ENCODE results near the gene MINDY2. TPM values are rescaled to one million over a fixed set of nuclear protein-coding genes. Genes with fewer than 3 reads are reported as not detected.
A peak's percentile ranks its signal among the peaks of the same experiment; 100 is the strongest.

The MINDY2 gene
- polyA plus RNA-seq, 1 donor (not counting 4 experiments of a cell fraction or from before 2014, with no cell fraction given), result 11.2 TPM

GRCh38 chr15:58738046-58738707 is 32.9 kb upstream of the MINDY2 start:
- DNase-seq (ENCODE audit: low read depth, low spot score) (no peak), FAIRE-seq (peak; percentile 44)
- dilution Hi-C loops (cut with MboI; ENCODE audit: extremely low pct_ligation_motif_present, low sequenced_read_pairs), result no loop called here
- no peak overlapping the region for H2AFZ ChIP-seq (ENCODE audit: control insufficient read depth, low read length)
- H3K27me3 ChIP-seq (ENCODE audit: control insufficient read depth, extremely low read depth, insufficient read depth, low read length), result no peaks in the 10 kb centered on the region
- no peaks in the 10 kb centered on the region for H4K20me1 ChIP-seq (ENCODE audit: control insufficient read depth, extremely low read depth, insufficient read depth, low read length)
- peak overlapping the region; percentile 39 for H3K4me2 ChIP-seq (ENCODE audit: control insufficient read depth, extremely low read depth, insufficient read depth, low read depth, low read length)
- H3K9me3 ChIP-seq (ENCODE audit: control insufficient read depth, low read depth, low read length), result no peaks in the 10 kb centered on the region
- H3K4me1 ChIP-seq (ENCODE audit: control insufficient read depth, extremely low read depth, insufficient read depth, low read length), result peaks cover 43% of the 10 kb centered on the region
- H3K9me1 ChIP-seq (ENCODE audit: control insufficient read depth, extremely low read depth, insufficient read depth, low read length), result no peaks in the 10 kb centered on the region
- H3K4me3 ChIP-seq (ENCODE audit: control insufficient read depth in 2 of 3, extremely low read depth in 1 of 3, insufficient read depth in 2 of 3, low read depth in 1 of 3, low read length in 3 of 3), result no peak overlapping the region
- peak overlapping the region; percentile 42 for H3K27ac ChIP-seq (ENCODE audit: control insufficient read depth, insufficient read depth, low read length)
- no peak for TF ChIP-seq EZH2 (IDR thresholded peaks at IDR 0.05; ENCODE audit: low read length)
- TF ChIP-seq, protein P1, sequence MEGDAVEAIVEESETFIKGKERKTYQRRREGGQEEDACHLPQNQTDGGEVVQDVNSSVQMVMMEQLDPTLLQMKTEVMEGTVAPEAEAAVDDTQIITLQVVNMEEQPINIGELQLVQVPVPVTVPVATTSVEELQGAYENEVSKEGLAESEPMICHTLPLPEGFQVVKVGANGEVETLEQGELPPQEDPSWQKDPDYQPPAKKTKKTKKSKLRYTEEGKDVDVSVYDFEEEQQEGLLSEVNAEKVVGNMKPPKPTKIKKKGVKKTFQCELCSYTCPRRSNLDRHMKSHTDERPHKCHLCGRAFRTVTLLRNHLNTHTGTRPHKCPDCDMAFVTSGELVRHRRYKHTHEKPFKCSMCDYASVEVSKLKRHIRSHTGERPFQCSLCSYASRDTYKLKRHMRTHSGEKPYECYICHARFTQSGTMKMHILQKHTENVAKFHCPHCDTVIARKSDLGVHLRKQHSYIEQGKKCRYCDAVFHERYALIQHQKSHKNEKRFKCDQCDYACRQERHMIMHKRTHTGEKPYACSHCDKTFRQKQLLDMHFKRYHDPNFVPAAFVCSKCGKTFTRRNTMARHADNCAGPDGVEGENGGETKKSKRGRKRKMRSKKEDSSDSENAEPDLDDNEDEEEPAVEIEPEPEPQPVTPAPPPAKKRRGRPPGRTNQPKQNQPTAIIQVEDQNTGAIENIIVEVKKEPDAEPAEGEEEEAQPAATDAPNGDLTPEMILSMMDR (optimal IDR thresholded peaks at IDR 0.05 in 1 of 3, IDR thresholded peaks at IDR 0.05 in 1 of 3, conservative IDR thresholded peaks at IDR 0.05 in 1 of 3; ENCODE audit: extremely low read depth in 1 of 3, insufficient read depth in 2 of 3, low read length in 3 of 3), result no peak
- peaks cover 93% of the 10 kb centered on the region for H3K79me2 ChIP-seq (ENCODE audit: control insufficient read depth, insufficient read depth, low read length)
- H3K9ac ChIP-seq (ENCODE audit: control insufficient read depth, extremely low read depth, insufficient read depth, low read length), result no peak overlapping the region
- no peaks in the 10 kb centered on the region for H3K36me3 ChIP-seq (ENCODE audit: control insufficient read depth in 2 of 2, extremely low read depth in 1 of 2, insufficient read depth in 2 of 2, low read length in 2 of 2)

DNA sequence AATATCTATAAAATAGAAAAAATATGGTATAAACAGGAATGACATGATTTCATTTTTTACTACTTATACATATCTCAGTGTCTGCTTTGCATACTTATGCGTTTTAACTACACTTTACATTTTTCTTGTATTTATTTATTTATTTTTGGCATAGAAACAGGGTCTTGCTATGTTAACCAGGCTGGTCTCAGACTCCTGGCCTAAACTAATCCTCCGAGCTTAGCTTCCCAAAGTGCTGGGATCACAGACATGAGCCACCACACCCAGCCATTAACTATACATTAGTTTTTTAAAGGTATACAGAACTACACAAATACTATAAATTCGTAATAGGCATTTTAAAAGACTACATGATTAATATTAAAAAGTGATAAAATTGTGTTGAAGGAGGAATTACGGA is 30.7 kb upstream of the MINDY2 start:
- no peaks in the 10 kb centered on the region for H4K20me1 ChIP-seq (ENCODE audit: control insufficient read depth, extremely low read depth, insufficient read depth, low read length)
- H3K9me3 ChIP-seq (ENCODE audit: control insufficient read depth, low read depth, low read length), result no peaks in the 10 kb centered on the region
- TF ChIP-seq, protein P1 (optimal IDR thresholded peaks at IDR 0.05 in 1 of 3, IDR thresholded peaks at IDR 0.05 in 1 of 3, conservative IDR thresholded peaks at IDR 0.05 in 1 of 3; ENCODE audit: extremely low read depth in 1 of 3, insufficient read depth in 2 of 3, low read length in 3 of 3), result no peak
- no peak for TF ChIP-seq EZH2 (IDR thresholded peaks at IDR 0.05; ENCODE audit: low read length)
- H3K4me1 ChIP-seq (ENCODE audit: control insufficient read depth, extremely low read depth, insufficient read depth, low read length), result peaks cover 20% of the 10 kb centered on the region
- H3K9ac ChIP-seq (ENCODE audit: control insufficient read depth, extremely low read depth, insufficient read depth, low read length), result no peak overlapping the region
- dilution Hi-C loops (cut with MboI; ENCODE audit: extremely low pct_ligation_motif_present, low sequenced_read_pairs), result no loop called here
- H3K4me2 ChIP-seq (ENCODE audit: control insufficient read depth, extremely low read depth, insufficient read depth, low read depth, low read length), result no peak overlapping the region
- no peak overlapping the region for H3K4me3 ChIP-seq (ENCODE audit: control insufficient read depth in 2 of 3, extremely low read depth in 1 of 3, insufficient read depth in 2 of 3, low read depth in 1 of 3, low read length in 3 of 3)
- peaks cover 96% of the 10 kb centered on the region for H3K79me2 ChIP-seq (ENCODE audit: control insufficient read depth, insufficient read depth, low read length)
- H3K9me1 ChIP-seq (ENCODE audit: control insufficient read depth, extremely low read depth, insufficient read depth, low read length), result no peaks in the 10 kb centered on the region
- no peaks in the 10 kb centered on the region for H3K27me3 ChIP-seq (ENCODE audit: control insufficient read depth, extremely low read depth, insufficient read depth, low read length)
- DNase-seq (ENCODE audit: low read depth, low spot score) (no peak), FAIRE-seq (no peak)
- H2AFZ ChIP-seq (ENCODE audit: control insufficient read depth, low read length), result no peak overlapping the region
- H3K36me3 ChIP-seq (ENCODE audit: control insufficient read depth in 2 of 2, extremely low read depth in 1 of 2, insufficient read depth in 2 of 2, low read length in 2 of 2), result no peaks in the 10 kb centered on the region
- H3K27ac ChIP-seq (ENCODE audit: control insufficient read depth, insufficient read depth, low read length), result no peak overlapping the region

Data from keratinocyte (primary cell).